Measurements from ENCODE around the gene ABTB2. TPM values are rescaled to one million over a fixed set of nuclear protein-coding genes. Genes with fewer than 3 reads are reported as not detected.

Gene ABTB2
- total and polyA plus RNA-seq, 2 experiments from 2014 or later, result 2.6 to 12.1 TPM

GRCh38 chr11:34214961-34215805, 142.6 kb downstream of the ABTB2 start:
- Histone ChIP-seq H3K4me2 (no peak overlapping the region), H3K36me3 (ENCODE audit: insufficient read depth) (no peaks in the 10 kb centered on the region), H3K27ac (ENCODE audit: low read depth) (no peak overlapping the region), H3K27me3 (ENCODE audit: insufficient read depth) (no peaks in the 10 kb centered on the region), H3F3A (replicated peaks; ENCODE audit: low read depth) (no peaks in the 10 kb centered on the region), H2AFZ (no peak overlapping the region), H3K79me2 (replicated peaks; ENCODE audit: insufficient read depth) (no peaks in the 10 kb centered on the region), H3K4me1 (ENCODE audit: insufficient read depth) (no peaks in the 10 kb centered on the region; the same call in 1 of the 2 replicates), H3K9me2 (ENCODE audit: insufficient read depth) (no peaks in the 10 kb centered on the region), H3K4me3 (no peak overlapping the region), H4K20me1 (replicated peaks; ENCODE audit: insufficient read depth) (no peaks in the 10 kb centered on the region; the same call in none of the 2 replicates)
- H3K9me3 Mint-ChIP-seq, result no peaks in the 10 kb centered on the region
- peaks cover 13% of the 10 kb centered on the region for H3K27me3 Mint-ChIP-seq (ENCODE audit: insufficient read depth, low read depth, poor library complexity)
- H3K36me3 Mint-ChIP-seq (ENCODE audit: low read depth), result no peaks in the 10 kb centered on the region
- TF ChIP-seq NANOG (IDR thresholded peaks at IDR 0.05; ENCODE audit: borderline replicate concordance) (no peak), ZNF462 (CRISPR knock-in tag; IDR thresholded peaks at IDR 0.05) (no peak), ZNF331 (CRISPR knock-in tag; IDR thresholded peaks at IDR 0.05; ENCODE audit: low read depth) (no peak), EZH2 (IDR thresholded peaks at IDR 0.05; ENCODE audit: low read depth, unreplicated experiment) (no peak), POLR2AphosphoS5 (IDR thresholded peaks at IDR 0.05; ENCODE audit: low read depth) (no peak), ZNF114 (CRISPR knock-in tag; IDR thresholded peaks at IDR 0.05) (no peak), EZH2phosphoT487 (IDR thresholded peaks at IDR 0.05; ENCODE audit: unreplicated experiment) (no peak), ETS1 (IDR thresholded peaks at IDR 0.05) (no peak), STAT1 (IDR thresholded peaks at IDR 0.05; ENCODE audit: unreplicated experiment) (no peak), CREB1 (CRISPR knock-in tag; IDR thresholded peaks at IDR 0.05; ENCODE audit: low read depth) (no peak), CTCF (conservative IDR thresholded peaks at IDR 0.05; ENCODE audit: low read depth in 2 of 2) (no peak), JUNB (IDR thresholded peaks at IDR 0.05; ENCODE audit: unreplicated experiment) (no peak)
- H3K4me1 Mint-ChIP-seq, result peaks cover 9% of the 10 kb centered on the region
- peak; percentile 23; the same call in 1 of the 3 replicates for ATAC-seq
- no peak overlapping the region for H3K4me3 Mint-ChIP-seq
- H3K27ac Mint-ChIP-seq, result no peak overlapping the region
- no peak for DNase-seq (ENCODE audit: low spot score)

Data from GM23338 (cell line).